ENCODE measurements around the gene SLC16A2. TPM values are rescaled to one million over a fixed set of nuclear protein-coding genes. Genes with fewer than 3 reads are reported as not detected.
A peak's percentile ranks its signal among the peaks of the same experiment; 100 is the strongest.

Gene SLC16A2
- total and polyA plus RNA-seq, 2 donors from 2014 or later = 13.8 to 17.2 TPM

- no peak overlapping the region for H3K27ac ChIP-seq (ENCODE audit: low read depth in 2 of 2, low read length in 2 of 2)
- no peak for TF ChIP-seq CTCF (IDR thresholded peaks at IDR 0.05; ENCODE audit: borderline replicate concordance, extremely low read depth, insufficient read depth)
- H3K4me1 ChIP-seq (ENCODE audit: control insufficient read depth in 2 of 3, insufficient read depth in 2 of 3, low read depth in 1 of 3, low read length in 3 of 3) = no peaks in the 10 kb centered on the region
- no peak overlapping the region for H3K4me3 ChIP-seq (ENCODE audit: low read length in 3 of 3)
- H3K36me3 ChIP-seq (ENCODE audit: control insufficient read depth in 2 of 3, insufficient read depth in 3 of 3, low read length in 3 of 3) = no peaks in the 10 kb centered on the region
- FAIRE-seq (no peak), DNase-seq (no peak)
- intact Hi-C loops (cut with DNase I) = no loop called here
- no peak overlapping the region for H3K9ac ChIP-seq (ENCODE audit: low read length in 3 of 3)
- no peaks in the 10 kb centered on the region for H3K27me3 ChIP-seq (ENCODE audit: control insufficient read depth, insufficient read depth, low read length)
- no peaks in the 10 kb centered on the region for H3K9me3 ChIP-seq (ENCODE audit: control insufficient read depth in 2 of 3, insufficient read depth in 1 of 3, low read length in 3 of 3)
Measured at GRCh38 chrX:74500067-74500466, 78.8 kb downstream of the SLC16A2 start.

- H3K27ac ChIP-seq (ENCODE audit: low read depth in 2 of 2, low read length in 2 of 2) = no peak overlapping the region
- no peak overlapping the region for H3K4me3 ChIP-seq (ENCODE audit: low read length in 3 of 3)
- intact Hi-C loops (cut with DNase I) = no loop called here
- no peak for TF ChIP-seq CTCF (IDR thresholded peaks at IDR 0.05; ENCODE audit: borderline replicate concordance, extremely low read depth, insufficient read depth)
- no peaks in the 10 kb centered on the region for H3K9me3 ChIP-seq (ENCODE audit: control insufficient read depth in 2 of 3, insufficient read depth in 1 of 3, low read length in 3 of 3)
- H3K27me3 ChIP-seq (ENCODE audit: control insufficient read depth, insufficient read depth, low read length) = no peaks in the 10 kb centered on the region
- FAIRE-seq = no peak
- no peaks in the 10 kb centered on the region for H3K4me1 ChIP-seq (ENCODE audit: control insufficient read depth in 2 of 3, insufficient read depth in 2 of 3, low read depth in 1 of 3, low read length in 3 of 3)
- H3K9ac ChIP-seq (ENCODE audit: low read length in 3 of 3) = no peak overlapping the region
- H3K36me3 ChIP-seq (ENCODE audit: control insufficient read depth in 2 of 3, insufficient read depth in 3 of 3, low read length in 3 of 3) = no peaks in the 10 kb centered on the region
- DNase-seq = no peak
Measured at GRCh38 chrX:74500555-74500954, 79.3 kb downstream of the SLC16A2 start.

GRCh38 chrX:74505437-74505836, 84.1 kb downstream of the SLC16A2 start:
- FAIRE-seq (no peak), DNase-seq (peak in 3 of 5 donors; percentile 21 to 45 (median 39))
- Histone ChIP-seq H3K4me1 (ENCODE audit: control insufficient read depth in 2 of 3, insufficient read depth in 2 of 3, low read depth in 1 of 3, low read length in 3 of 3) (no peaks in the 10 kb centered on the region), H3K36me3 (ENCODE audit: control insufficient read depth in 2 of 3, insufficient read depth in 3 of 3, low read length in 3 of 3) (no peaks in the 10 kb centered on the region), H3K27ac (ENCODE audit: low read depth in 2 of 2, low read length in 2 of 2) (no peak overlapping the region), H3K27me3 (ENCODE audit: control insufficient read depth, insufficient read depth, low read length) (no peaks in the 10 kb centered on the region), H3K9me3 (ENCODE audit: control insufficient read depth in 2 of 3, insufficient read depth in 1 of 3, low read length in 3 of 3) (no peaks in the 10 kb centered on the region), H3K4me3 (ENCODE audit: low read length in 3 of 3) (no peak overlapping the region), H3K9ac (ENCODE audit: low read length in 3 of 3) (no peak overlapping the region)
- intact Hi-C loops (cut with DNase I) = no loop called here
- TF ChIP-seq CTCF (IDR thresholded peaks at IDR 0.05; ENCODE audit: borderline replicate concordance, extremely low read depth, insufficient read depth) = no peak
